SK-N-SH treated with all-trans-retinoic acid at 6 μM for 48 hours (cell line): ENCODE data around the gene HIF3A.

Experiments used
- ARNTL ChIP-seq: fragments of 450-650 bp; formaldehyde crosslinking; IDR thresholded peaks from 2 replicates; pipeline ENCODE4 v1.5.0; 2020; ENCODE audit warnings: low read depth, mild to moderate bottlenecking, moderate library complexity, borderline replicate concordance
- BACH2 ChIP-seq: fragments of 250-450 bp; sonication (Bioruptor Pico); IDR thresholded peaks from 2 replicates; pipeline ENCODE4 v1.9.0; 2021; ENCODE audit warnings: mild to moderate bottlenecking, borderline replicate concordance
- OSR1 ChIP-seq: fragments of 250-450 bp; sonication (Bioruptor Pico); IDR thresholded peaks from 2 replicates; pipeline ENCODE4 v1.8.0; 2022; ENCODE audit warnings: moderate library complexity, mild to moderate bottlenecking, inconsistent platforms
- POU6F1 ChIP-seq: fragments of 250-450 bp; sonication (Bioruptor Pico); IDR thresholded peaks from 2 replicates; pipeline ENCODE4 v1.8.0; 2021; ENCODE audit warnings: low read depth, mild to moderate bottlenecking, moderate library complexity, borderline replicate concordance
- RARB ChIP-seq: fragments of 250-450 bp; sonication (Bioruptor Pico); IDR thresholded peaks from 2 replicates; pipeline ENCODE4 v1.8.0; 2021; ENCODE audit warnings: mild to moderate bottlenecking, moderate library complexity
- SNAI2 ChIP-seq: fragments of 250-450 bp; sonication (Bioruptor Pico); IDR thresholded peaks from 2 replicates; pipeline ENCODE4 v1.5.0; 2020; ENCODE audit warnings: mild to moderate bottlenecking, moderate library complexity
- TSHZ2 ChIP-seq: fragments of 250-450 bp; sonication (Bioruptor Pico); IDR thresholded peaks from 2 replicates; pipeline ENCODE4 v1.5.0; 2020; ENCODE audit warnings: mild to moderate bottlenecking, moderate library complexity
- ZC3H10 ChIP-seq: fragments of 250-450 bp; sonication (Bioruptor Pico); IDR thresholded peaks from 2 replicates; pipeline ENCODE4 v1.5.1; 2021; ENCODE audit warnings: mild to moderate bottlenecking, moderate library complexity
- ZFP3 ChIP-seq: fragments of 250-450 bp; sonication (Bioruptor Pico); IDR thresholded peaks from 2 replicates; pipeline ENCODE4 v1.5.0; 2020; ENCODE audit warnings: mild to moderate bottlenecking, moderate library complexity
- ZFP30 ChIP-seq: fragments of 450-650 bp; formaldehyde crosslinking; IDR thresholded peaks from 2 replicates; pipeline ENCODE4 v1.5.0; 2022; ENCODE audit warnings: mild to moderate bottlenecking, moderate library complexity
- ZNF565 ChIP-seq: fragments of 450-650 bp; formaldehyde crosslinking; conservative IDR thresholded peaks from 2 replicates; pipeline ENCODE4 v1.5.0; 2020; ENCODE audit warnings: low read depth, mild to moderate bottlenecking, moderate library complexity
- ZNF70 ChIP-seq: fragments of 450-650 bp; formaldehyde crosslinking; IDR thresholded peaks from 2 replicates; pipeline ENCODE4 v1.5.0; 2020; ENCODE audit warnings: mild to moderate bottlenecking, moderate library complexity

GRCh38 chr19:46392837-46393236 lies 96.0 kb downstream of the HIF3A start:
- TF ChIP-seq ZFP30 (CRISPR knock-in tag) (no peak), POU6F1 (CRISPR knock-in tag) (no peak), ZFP3 (CRISPR knock-in tag) (no peak), ZC3H10 (CRISPR knock-in tag) (no peak), ARNTL (CRISPR knock-in tag) (no peak), TSHZ2 (CRISPR knock-in tag) (no peak), ZNF70 (CRISPR knock-in tag) (no peak), ZNF565 (CRISPR knock-in tag) (no peak), RARB (CRISPR knock-in tag) (no peak), BACH2 (CRISPR knock-in tag) (no peak), SNAI2 (no peak), OSR1 (CRISPR knock-in tag) (no peak)
